AG20443 (cell line): ENCODE measurements around the gene SLC19A1.

Experiments used
- DNase-seq: peaks from one replicate; pipeline ENCODE4 v3.0.0; 2012; ENCODE audit warnings: low spot score, mixed read lengths

The SLC19A1 gene

DNA sequence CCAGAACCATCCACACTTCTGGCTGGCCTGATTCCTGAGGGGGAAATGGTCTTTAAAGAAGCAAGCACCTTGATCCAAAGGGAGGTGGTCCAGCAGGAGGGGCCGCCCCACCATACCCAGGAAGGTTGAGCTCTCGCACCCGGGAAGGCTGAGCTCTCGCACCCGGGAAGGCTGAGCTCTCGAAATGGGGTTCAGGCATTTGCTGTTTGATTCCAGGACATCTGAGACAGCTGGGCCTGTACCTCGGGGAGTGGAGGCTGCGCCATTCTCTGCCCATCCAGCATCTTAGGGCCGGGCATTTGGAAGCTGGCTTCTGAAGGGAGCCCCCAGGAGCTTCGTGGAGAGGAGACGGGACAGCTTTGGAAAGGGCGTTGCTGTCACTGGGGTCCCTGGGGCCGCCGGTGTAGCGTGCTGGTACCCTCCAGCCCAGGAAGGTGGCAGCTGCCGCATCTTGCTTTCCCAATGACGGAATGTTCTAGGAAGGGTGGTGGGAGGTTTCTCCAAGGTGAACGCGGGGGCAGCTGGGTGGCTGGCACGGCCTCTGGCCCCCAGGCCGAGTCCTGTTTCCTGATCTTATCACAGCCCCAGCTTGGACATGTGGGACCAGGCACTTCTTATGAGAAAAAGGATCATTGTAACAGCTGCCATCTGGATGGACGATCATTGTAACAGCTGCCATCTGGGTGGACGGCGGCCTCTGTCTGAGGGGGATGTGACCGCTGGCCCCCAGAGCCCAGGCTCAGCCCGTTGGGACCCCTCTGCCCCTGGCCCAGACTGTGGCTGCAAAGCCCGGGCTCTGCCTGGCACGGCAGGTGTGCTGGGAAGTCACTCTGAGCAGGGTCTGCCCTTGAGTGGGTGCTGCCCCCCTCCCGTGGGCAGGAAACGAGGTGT, 75.7 kb downstream of the SLC19A1 start:
- DNase-seq, result no peak

DNA sequence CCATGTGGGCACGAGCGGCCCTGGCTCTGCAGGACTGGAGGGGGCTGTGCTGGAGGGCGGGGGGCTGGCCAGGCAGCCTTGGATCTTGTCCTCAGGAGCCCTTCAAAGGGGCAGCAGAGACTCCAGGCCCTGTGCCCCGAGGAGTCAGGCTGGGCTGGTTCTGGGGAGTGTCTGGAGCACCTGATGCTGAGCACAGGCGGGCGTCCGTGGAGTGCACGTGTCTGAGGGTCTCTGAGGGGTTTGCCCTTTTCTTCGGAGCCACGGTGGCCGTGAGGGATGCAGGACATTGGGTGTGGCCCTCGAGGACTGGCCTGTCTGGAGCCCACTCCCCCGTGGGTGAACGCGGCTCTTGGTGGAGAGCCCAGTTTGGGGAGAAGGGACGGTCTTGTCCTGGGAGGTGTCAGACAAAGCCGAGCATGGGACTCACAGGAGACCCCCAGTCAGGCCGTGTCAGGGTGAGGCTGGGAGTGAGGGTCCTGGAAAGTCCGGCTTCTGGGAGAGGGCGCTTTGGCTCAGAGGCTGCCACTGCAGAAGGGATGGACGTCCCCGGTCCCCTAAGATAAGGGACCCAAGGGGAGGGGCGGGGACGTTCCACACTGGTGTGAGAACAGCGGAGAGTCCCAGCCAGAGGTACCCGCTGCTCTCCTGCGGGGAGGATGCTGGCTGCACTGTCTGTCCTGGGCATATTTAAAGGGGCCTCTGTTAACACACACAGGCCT, 76.5 kb downstream of the SLC19A1 start:
- no peak for DNase-seq

DNA sequence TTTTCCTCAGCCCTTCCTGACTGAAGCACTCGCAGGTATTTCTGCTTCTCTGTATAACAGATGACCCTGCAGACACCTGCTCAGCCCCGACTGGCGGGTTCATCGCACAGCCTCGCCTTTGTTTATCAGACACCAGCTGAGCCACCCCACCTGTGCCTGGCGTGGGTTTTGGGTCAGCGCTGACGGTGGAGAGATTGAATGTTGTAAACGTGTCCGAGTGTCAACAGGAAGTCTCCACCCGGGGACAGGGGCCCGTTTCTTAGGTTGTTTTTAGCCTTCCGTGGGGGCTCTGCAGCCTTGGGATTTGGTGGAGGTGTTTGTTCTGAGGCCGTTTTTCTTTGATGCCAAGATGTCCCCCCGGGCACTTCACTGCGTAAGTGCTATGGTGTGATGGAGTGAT, 77.1 kb downstream of the SLC19A1 start:
- DNase-seq, result no peak

DNA sequence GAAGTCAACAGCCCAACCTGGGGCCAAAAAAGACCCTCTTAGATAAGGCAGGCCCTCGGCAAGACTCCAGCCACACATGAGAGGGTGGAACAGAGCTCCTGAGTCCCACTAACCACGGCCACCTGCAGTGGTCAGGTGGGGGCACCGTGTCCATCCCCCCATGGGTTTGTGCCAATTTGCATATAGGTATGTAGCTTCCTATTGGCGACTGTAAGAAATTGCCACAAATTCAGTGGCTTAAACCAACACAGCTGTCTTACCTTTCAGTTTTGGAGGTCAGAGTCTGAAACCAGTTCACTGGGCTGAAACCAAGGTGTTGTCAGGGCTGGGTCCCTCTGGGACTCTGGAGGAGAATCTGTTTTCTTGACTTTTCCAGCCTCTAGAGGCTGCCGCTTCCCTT, 77.9 kb downstream of the SLC19A1 start:
- no peak for DNase-seq

DNA sequence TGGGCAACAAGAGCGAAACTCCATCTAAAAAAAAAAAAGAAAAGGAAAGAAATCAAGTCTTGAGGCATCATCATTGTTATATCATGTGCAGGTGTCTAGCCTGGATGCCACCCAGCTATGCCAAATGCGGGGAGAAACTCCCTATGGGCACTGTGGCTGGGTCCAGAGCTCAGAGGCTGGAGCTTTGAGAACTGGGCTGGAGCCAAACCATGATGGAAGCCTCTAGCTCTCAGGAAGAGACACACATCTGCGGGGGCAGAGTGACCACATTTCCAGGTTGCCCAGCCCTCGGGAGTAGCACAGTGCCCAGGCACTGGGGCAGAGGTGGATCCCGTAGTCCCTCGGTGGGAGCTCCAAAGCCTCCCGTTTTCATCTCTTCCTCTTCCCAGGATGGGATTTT, 78.4 kb downstream of the SLC19A1 start:
- DNase-seq, result no peak

DNA sequence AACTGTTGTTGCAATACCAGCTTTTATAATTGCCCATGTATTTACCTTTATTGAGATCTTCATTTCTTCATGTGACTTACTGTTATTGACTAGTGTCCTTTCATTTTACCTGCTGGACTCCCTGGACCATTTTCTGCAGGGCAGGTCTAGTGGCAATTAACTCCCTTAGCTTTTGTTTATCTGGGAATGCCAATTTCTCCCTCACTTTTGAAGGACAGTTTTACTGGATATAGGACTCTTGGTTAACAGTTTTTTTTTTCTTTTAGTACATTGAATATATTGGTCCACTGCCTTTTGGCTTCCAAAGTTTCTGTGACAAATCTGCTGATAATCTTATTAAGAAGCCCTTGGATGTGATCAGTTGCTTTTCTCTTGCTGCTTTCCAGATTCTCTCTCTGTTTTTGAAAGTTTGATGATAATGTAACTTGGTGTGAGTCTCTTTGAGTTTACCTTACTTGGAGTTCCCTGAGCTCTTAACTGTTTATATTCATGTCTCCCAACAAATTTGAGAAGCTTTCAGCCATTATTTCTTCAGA, 80.4 kb downstream of the SLC19A1 start:
- no peak for DNase-seq

DNA sequence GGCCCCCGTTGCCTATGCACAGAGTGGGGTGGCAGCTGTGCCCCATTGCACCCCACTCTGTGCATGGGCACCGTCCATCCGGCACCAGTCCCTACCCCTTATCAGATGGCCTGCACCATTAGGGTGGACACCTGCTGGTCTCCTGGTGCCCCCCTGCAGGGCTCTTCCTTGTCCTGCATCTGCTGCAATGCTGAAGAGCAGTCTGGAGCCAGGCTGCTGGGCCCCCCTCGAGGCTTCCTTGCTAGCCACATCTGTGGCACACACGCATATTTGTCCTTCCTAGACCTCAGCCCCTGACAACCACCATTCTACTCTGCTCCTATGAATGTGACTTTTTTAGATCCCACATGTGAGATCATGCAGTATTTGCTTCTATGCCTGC, 80.9 kb downstream of the SLC19A1 start:
- DNase-seq, result no peak

DNA sequence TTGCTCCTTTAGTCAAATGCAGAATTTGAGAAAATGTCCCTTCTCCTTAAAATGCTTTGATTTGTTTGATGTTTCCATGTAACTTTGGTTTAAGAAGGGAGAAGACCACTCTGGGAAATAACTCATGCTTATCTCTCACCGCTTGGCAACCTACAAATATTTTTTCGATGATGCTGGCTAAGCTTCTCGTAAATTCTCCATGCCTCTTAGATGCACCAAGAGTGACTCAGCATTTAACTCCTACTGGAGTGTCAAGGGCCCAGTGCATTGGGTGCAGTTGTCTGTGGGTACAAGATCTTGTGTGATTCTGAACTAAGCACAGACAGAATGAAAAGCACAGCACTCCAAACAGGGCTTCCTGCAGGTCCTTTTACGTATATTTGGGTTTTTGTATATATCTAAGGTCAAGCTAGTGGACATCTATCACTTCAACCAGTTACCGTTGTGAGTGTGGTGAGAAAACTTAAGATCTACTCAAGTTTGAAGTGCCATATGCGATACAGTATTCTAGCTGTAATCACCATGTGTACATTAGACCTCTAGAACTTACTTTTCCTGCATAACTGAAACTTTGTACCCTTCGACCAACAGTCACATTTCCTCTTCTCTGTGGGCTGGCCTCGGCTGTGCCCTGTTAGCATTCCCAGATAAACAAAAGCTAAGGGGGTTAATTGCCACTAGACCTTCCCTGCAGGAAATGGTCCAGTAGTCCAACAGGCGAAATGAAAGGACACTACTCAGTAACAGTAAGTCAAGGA, 81.5 kb downstream of the SLC19A1 start:
- peak; percentile 78 for DNase-seq

DNA sequence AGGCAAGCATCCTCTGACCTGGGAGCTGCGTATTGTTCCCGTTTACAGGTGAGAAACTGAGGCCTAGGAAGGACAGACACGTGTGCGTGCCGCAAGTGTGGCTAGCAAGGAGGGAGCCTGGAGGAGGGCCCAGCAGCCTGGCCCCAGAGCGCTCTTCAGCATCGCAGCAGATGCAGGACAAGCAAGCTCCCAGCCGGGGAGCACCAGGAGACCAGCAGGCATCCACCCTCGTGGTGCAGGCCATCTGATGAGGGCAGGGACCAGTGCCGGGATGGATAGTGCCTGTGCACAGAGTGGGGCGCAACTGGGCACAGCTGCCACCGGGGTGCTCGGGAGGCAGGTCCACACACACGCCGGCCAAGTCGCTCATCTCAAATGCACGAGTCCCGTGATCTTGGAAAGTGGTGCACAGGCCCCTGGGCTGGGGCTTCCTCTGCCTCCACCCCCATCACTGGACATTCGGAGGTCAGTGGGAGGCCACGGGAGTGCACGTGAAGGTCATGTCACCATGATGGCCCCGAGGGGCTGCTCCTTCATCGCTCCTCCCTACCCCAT, 82.2 kb downstream of the SLC19A1 start:
- no peak for DNase-seq

DNA sequence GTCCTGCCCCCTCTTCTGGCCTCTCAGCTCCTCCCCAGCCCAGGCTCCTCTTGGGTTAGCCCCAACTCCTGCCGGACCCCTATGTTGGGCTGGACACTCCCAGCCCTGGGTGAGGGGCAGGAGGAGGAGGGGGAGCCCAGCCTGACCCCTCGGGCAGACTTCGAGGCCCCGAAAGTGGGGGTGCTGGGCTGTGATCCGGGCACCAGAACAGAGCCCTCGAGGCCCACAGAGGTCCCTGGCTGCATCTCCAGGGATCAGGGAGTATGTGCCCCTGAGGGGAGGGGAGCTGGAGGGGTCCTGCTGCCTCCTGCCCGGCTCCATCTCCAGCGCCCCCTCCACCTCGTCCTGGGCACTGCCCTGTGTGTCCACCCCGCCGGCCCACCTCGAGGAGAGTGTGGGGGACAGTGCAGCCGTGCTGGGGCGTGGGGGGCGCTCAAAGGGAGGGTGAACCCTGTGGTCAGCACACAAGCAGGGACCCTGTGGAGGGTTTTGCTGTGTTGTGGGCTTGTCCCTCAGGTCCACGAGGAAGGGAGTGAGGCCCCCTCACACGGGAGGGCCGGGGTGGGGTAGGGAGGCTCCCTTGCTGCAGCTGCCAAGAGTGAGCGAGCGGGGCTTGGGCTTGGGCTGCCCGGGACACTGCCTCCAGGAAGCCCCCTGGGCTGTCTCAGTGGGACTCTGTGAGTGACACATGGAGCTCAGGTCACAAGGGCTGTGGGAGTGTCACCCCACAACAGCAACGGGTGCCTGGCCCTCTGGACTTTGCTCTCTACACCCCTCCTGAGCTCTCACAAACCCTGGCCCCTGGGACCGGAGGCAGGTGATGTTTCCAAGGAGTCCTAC, 82.8 kb downstream of the SLC19A1 start:
- DNase-seq, result no peak

DNA sequence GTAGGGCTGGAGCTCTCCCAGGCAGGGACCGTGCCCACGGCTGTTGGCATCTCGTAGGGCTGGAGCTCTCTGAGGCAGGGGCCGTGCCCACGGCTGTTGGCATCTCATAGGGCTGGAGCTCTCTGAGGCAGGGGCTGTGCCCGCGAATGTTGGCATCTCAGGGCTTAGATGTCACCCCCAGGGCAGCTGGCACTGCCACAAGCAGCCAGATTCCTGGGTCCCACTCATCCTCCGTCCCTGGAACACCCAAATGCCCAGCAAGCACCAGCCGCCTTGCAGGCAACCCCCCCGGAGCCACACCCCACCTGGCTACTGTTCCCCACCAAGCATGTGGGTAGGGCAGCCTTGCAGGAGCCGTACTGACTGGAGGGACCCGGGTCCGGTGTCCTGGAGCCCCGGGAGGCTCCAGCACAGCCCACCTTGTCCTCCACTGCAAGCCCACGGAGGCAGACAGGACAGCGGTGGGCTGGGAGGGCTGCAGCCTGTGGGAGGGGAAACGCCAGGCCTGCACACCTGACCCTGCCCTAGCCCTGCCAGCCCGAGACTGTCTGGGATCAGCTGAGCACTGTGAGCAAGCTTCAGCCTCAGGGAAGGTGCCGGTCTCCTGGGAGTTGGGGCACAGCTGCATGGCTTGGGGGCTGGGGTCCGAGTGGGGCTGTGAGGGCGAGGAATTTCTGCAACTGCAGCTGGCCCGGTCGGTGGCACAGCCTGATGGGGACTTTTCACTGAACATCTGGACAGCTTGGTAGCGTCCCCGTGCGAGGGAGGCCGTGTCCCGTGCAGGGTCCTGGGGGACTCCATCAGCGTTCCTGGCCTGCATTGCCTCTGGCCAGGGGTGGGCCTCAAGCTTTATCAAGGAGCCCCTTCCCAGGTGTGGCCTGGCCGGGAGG, 83.7 kb downstream of the SLC19A1 start:
- DNase-seq, result no peak

DNA sequence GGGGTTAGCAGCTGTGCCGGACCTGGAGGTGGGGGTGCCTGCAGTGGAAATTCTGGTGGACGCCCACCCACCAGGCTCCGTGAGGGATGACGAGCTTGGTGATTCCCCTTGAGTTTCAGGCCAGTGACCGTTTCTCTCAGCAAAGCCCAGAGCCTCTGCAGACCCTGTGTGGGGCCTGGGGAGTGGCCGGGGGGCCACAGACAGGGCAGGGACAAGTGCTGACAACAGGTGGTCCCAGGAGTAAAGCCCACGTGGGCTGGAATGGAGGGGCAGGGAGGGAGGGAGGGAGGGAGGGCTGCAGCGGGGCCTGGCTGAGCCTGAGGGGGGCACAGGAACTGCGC, 84.4 kb downstream of the SLC19A1 start:
- DNase-seq, result no peak

DNA sequence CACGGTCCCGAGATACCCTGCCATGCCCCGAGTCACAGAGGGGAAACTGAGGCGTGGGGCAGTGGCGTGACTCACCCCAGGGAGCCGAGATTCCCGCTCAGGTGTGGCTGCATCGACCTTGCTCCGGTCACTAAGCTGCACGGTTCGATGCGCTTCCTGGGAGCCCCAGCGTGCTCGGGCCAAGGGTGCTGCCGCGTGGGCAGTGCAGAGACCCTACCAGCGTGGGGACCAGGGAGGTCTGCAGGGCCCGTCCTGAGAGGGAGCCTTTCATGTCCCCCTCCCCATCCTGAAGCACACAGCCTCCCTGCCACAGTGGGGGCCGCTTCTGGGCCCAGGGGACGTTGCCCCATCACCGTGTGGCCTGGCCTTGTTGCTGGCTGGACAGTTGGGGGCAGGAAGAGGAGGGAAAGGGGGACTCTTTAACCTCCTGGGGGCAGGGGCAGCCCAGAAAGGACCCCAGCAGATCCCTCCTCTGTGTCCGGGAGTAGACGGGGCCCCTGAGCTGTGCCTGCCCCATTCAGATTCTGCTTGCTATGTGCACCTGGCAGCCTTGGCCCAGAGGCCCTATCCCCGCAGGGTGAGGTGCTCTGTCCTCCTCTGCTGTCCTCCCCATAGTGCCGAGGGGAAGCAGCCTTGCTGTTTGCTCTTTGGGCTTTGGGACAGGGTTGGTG, 84.9 kb downstream of the SLC19A1 start:
- DNase-seq, result no peak

DNA sequence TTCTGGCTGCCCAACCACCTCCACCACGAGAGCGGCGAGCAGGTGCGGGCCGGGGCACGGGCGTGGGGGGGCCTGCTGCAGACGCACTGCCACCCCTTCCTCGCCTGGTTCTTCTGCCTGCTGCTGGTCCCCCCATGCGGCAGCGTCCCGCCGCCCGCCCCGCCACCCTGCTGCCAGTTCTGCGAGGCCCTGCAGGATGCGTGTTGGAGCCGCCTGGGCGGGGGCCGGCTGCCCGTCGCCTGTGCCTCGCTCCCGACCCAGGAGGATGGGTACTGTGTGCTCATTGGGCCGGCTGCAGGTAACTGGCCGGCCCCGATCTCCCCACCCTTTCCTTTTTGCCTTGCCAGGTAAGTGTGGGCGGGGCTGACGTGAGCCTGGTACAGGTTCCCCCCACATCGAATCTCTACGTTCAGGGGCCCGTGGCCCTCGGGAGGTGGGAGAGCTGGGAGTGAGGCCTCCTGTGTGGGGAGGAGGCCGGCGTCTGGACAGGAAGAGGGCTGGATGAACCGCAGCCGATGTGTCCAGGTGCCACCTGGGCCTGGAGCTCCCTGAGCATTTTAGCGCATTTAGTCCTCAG, 85.6 kb downstream of the SLC19A1 start:
- no peak for DNase-seq

DNA sequence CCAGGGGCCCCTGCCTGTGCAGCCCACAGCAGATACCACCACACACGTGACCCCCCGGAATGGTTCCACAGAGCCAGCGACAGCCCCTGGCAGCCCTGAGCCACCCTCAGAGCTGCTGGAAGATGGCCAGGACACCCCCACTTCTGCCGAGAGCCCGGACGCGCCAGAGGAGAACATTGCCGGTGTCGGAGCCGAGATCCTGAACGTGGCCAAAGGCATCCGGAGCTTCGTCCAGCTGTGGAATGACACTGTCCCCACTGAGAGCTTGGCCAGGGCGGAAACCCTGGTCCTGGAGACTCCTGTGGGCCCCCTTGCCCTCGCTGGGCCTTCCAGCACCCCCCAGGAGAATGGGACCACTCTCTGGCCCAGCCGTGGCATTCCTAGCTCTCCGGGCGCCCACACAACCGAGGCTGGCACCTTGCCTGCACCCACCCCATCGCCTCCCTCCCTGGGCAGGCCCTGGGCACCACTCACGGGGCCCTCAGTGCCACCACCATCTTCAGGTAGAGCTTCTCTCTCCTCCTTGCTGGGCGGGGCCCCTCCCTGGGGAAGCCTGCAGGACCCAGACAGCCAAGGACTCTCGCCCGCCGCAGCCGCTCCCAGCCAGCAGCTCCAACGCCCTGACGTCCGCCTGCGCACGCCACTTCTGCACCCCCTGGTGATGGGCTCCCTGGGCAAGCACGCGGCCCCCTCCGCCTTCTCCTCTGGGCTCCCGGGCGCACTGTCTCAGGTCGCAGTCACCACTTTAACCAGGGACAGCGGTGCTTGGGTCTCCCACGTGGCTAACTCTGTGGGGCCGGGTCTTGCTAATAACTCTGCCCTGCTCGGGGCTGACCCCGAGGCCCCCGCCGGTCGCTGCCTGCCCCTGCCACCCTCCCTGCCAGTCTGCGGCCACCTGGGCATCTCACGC, 86.3 kb downstream of the SLC19A1 start:
- DNase-seq, result no peak

DNA sequence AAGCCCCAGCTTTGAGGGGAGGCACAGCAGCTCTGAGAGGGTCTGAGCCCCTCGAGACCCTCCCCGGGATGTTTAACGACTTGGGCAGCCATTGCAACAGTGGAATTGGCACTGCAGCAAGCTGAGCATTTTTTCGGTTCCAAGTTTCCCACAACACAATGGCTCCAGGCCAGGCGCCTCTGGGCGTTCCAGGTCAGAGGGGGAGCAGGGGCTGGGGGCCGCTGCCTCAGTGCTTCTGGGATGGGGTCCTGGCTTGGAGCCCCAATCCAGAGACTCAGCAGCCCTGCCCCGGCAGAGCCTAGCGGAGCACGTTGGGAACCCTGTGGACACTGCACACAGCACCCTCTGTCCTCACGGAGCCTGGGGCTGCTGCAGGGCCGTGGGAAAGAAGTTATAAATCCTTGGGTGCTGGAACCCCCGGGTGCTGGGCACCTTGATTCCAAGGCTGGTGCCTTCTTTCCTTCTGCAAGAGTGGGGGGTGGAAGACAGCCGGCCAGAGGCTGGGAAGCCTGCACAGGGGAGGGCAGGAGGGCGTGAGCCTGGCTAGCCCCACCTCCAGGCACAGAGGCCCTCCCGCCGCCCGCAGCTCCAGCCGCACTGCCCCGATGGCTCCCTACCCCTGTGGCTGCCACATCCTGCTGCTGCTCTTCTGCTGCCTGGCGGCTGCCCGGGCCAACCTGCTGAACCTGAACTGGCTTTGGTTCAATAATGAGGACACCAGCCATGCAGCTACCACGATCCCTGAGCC, 87.1 kb downstream of the SLC19A1 start:
- DNase-seq, result peak; percentile 90

DNA sequence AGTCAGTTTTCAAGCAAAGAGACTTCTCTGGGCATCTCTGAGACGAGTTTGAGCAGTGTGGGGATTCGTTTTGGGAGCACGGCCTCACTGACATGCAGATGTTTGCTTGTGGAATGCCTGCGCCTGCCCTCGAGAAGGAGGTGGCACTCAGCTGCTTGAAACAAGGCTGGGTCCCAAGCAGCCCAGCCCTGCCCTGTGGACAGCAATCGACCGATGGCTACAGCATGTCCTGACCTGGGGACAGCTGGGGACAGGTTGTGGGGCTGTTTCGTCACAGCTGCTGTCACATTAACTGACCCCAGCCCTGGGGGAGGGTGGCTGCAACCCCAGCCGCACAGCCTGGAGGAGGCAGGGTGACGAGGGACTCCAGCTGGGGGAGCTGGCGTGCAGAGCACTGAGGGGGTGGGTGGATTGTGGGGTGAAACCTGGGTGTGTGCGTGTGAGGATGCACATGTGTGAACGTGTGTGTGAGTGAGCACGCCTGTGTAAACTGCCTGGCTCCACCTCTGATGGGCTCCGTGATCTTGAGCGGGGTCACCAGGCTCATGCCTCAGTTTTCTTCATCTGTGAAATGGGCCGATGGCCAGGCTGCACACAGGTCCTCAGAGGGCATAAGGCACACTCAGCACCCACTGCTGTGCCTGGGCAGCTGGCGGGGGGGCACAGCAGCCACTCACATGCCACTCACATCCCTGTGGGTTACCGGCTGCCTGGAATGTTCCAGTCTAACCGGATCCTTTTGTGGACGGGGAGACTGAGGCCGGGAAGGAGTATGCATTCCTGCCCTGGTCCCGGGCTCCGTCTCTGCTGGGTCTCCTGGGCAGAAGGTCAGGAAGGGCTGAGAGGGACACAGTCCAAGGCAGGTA, 87.9 kb downstream of the SLC19A1 start:
- no peak for DNase-seq
